NCI-H1417 (cell line): ENCODE measurements around the gene ADAMTS14.

Experiments
- DNase-seq, 3 experiments: peaks; one replicate each; lab custom pipeline; 2025; lab: John Stamatoyannopoulos, UW

Gene ADAMTS14

GRCh38 chr10:70694418-70695141 lies 22.3 kb downstream of the ADAMTS14 start:
- DNase-seq, result no peak

- no peak for DNase-seq
These were observed 23.1 kb downstream of the ADAMTS14 start for GRCh38 chr10:70695241-70696030.

GRCh38 chr10:70698211-70698610 lies 25.9 kb downstream of the ADAMTS14 start:
- no peak for DNase-seq

GRCh38 chr10:70699063-70699658 lies 26.9 kb downstream of the ADAMTS14 start:
- DNase-seq, result no peak

- DNase-seq, result peak in 1 of 3 experiments; percentile 4
These were observed 27.4 kb downstream of the ADAMTS14 start for GRCh38 chr10:70699659-70700174.

- DNase-seq, result no peak
These were observed 30.0 kb downstream of the ADAMTS14 start for GRCh38 chr10:70702190-70702763.

GRCh38 chr10:70704211-70704610 lies 31.9 kb downstream of the ADAMTS14 start:
- no peak for DNase-seq

- DNase-seq, result no peak
These were observed 33.0 kb downstream of the ADAMTS14 start for GRCh38 chr10:70705121-70705861.

- no peak for DNase-seq
These were observed 38.9 kb downstream of the ADAMTS14 start for GRCh38 chr10:70711177-70711576.

GRCh38 chr10:70711911-70712310 lies 39.6 kb downstream of the ADAMTS14 start:
- DNase-seq, result no peak

GRCh38 chr10:70714245-70714644 lies 41.9 kb downstream of the ADAMTS14 start:
- DNase-seq, result no peak

- peak in 1 of 3 experiments; percentile 67 for DNase-seq
These were observed 42.6 kb downstream of the ADAMTS14 start for GRCh38 chr10:70714951-70715350.

- DNase-seq, result peak; percentile 57 to 92 (median 73)
These were observed 43.8 kb downstream of the ADAMTS14 start for GRCh38 chr10:70715853-70716795.

GRCh38 chr10:70722820-70723424 lies 50.6 kb downstream of the ADAMTS14 start:
- DNase-seq, result no peak

- no peak for DNase-seq
These were observed 51.5 kb downstream of the ADAMTS14 start for GRCh38 chr10:70723771-70724170.

- no peak for DNase-seq
These were observed 54.7 kb downstream of the ADAMTS14 start for GRCh38 chr10:70726909-70727495.

- no peak for DNase-seq
These were observed 56.0 kb downstream of the ADAMTS14 start for GRCh38 chr10:70728328-70728727.

GRCh38 chr10:70729763-70730357 lies 57.6 kb downstream of the ADAMTS14 start:
- peak; percentile 79 to 92 (median 83) for DNase-seq

- DNase-seq, result no peak
These were observed 58.6 kb downstream of the ADAMTS14 start for GRCh38 chr10:70730955-70731354.
